Measurements from ENCODE around the gene PLVAP.
A peak's percentile ranks its signal among the peaks of the same experiment; 100 is the strongest.

The PLVAP gene

GRCh38 chr19:17319473-17320238, 57.5 kb downstream of the PLVAP start:
- DNase-seq: no peak

DNA sequence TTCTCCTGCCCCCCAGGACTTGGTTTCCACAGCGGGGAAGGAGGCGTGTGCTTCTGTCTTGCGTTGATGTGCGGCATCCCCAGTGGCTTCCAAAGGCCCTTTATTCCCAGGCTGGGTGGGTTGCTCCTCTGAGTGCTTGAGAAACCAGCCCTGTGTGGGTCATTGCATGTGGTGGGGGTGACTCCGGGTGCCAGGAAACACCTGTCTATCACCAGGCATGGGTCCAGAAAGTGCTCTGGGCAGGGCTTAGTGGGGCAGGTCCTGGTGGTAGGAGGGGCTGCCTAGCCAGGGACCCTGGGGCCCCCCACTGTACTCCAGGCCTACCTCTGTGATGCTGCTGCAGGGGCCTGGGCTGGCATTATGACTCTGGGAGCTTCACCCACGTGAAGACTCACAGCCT, 58.2 kb downstream of the PLVAP start:
- no peak for DNase-seq

DNA sequence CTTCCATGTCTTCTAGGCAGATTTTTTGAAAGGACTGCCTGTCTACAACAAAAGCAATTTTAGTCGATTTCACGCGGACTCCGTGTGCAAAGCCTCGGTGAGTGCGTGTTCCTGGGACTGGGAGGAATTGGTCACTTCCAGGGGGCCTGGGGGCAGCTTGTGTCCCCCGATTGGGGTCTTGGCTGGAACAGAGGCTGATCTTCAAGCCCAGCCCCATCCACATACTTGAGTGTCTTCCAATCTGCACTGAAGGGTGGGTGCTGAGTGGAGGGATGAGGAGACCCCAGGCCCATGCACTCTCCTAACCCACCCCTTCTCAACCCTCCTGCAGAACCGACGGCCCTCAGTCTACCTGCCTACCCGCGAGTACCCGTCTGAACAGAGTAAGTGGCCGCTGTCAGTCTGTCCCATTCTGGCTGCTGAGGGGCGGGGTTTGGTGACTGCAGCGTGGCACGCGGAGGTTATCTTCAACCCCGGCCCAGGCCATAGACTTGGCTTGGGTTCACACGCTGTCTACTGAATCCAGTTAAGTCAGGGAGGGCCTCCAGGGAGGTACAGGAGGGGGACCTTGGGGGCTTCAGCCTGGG, 63.0 kb downstream of the PLVAP start:
- no peak for DNase-seq

DNA sequence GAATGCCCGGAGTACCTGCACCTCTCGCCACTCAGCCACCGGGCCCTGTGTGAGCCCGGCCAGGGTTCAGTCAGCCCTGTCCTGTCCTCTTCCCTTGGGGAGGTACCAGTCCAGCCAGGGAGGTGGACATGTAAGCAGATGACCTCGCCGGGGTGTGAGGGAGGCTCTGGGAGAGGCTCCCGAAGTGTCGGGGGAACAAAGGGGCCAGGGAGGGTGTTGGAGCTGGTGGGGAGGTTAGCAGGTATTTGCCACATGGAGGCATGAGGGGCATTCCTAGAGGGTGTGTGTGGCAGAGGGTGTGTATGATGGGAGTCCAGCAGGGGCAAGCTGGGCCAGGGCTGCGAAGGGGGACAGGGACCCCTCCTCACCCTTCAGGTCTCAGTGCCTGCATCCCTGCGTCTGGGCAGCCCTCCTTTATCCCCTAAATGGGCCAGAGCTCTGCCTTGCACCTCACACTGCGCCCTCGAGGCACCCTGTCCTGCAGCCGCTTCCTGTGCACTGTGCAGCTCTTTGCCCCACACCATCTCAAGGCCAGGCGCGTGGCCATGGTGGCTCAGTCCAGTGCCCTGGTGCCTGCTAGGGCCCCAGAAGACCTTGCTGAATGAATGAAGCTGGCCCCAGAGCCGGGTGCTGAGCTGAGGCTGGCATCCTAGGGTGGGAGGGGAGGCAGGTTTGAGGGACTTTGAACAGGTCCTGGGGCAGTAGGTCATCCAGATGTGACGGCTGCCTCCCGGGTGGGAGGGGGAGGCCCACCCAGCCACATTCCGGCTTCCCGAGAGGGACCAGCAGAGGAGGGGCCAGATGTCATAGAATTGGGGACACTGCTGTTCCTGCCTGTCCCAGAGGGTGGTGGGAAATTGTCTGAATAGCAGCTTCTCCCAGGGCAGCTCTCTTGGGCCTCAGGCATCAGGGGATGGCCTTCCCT, 64.7 kb downstream of the PLVAP start:
- no peak for DNase-seq

- DNase-seq: no peak
Measured at GRCh38 chr19:17311455-17312188, 65.5 kb downstream of the PLVAP start.

- no peak for DNase-seq
Measured at GRCh38 chr19:17309965-17310461, 67.1 kb downstream of the PLVAP start.

- peak; percentile 96 for DNase-seq
Measured at GRCh38 chr19:17309198-17309964, 67.8 kb downstream of the PLVAP start, which contains the start of gene DDA1. Gene DDA1 (plus strand): TSS chr19:17309563. CDS start chr19:17309655, 92 bp downstream.

DNA sequence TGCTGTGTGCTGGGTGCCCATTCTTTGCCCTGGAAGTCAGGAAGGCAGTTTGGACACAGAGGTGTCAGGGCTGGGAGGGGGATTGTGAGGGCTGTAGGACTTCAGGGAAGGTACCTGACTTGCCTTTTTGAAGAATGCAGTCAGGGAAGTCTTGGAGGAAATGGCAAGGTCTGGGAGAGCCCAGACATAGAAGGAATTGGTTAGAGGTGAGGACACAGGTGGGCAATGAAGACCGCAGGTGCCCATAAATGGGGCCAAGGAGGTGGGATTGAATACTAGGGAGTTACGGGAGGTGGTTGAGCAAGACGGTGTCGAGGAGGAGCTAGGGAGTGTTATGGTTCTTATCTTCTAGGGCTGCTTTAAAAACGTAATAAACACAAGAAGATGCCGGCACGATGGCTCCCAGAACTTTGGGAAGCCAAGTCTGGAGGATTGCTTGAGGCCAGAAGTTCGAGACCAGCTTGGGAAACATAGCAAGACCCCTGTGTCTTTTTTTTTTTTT, 69.2 kb downstream of the PLVAP start:
- no peak for DNase-seq

- DNase-seq: no peak
Measured at GRCh38 chr19:17306285-17306714, 70.8 kb downstream of the PLVAP start.

DNA sequence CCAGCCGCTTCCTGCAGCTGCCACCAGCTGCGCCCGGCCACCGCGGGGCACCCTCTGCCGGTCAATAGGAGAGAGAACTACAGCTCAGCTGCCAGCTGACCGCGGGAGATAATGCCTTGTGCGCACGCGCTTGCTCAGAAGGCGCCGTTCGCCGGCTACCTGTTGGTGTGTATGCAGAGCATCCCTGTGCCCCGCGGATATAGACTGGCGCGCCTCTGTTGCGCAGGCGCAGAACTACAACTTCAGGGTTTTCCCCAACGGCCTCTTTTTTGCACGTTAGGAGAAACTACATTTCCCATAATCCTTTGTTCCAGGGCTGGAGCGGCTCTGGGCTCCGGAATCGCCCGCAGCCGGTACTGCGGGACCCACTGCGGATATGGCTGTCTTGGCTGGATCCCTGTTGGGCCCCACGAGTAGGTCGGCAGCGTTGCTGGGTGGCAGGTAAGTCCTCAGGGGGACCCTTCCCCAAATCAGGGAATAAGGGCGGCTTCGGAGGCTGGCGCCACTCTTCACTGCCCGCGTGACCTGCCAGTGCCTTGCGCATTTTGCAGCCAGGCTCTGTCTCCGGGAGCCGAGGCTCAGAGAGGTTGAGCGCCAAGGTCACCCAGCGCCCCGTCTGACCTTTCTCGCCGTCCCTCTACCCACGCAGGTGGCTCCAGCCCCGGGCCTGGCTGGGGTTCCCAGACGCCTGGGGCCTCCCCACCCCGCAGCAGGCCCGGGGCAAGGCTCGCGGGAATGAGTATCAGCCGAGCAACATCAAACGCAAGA, 71.4 kb downstream of the PLVAP start, which contains the start of gene MRPL34:
MRPL34 (plus strand) TSS at position 356 of the 768 bp plus-strand sequence; CDS start at position 377, 21 bp downstream.
- peak; percentile 94 for DNase-seq

DNA sequence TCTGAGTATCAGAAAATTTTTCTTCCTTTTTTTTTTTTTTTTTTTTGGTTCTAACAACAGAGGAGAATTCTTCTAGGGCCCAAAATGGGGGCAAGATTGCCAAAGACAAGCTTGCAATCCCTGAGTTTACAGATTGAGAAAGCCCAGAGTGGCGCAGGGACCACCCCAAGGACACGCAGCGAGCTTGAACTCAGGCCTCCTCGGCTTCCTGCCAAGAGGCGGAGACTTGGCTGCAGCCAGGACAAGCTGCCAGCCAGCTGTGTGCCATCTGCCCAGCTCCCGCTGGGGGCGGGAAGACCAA, 72.0 kb downstream of the PLVAP start:
- DNase-seq: no peak

GRCh38 chr19:17304386-17305215, 72.5 kb downstream of the PLVAP start:
- DNase-seq: no peak

DNA sequence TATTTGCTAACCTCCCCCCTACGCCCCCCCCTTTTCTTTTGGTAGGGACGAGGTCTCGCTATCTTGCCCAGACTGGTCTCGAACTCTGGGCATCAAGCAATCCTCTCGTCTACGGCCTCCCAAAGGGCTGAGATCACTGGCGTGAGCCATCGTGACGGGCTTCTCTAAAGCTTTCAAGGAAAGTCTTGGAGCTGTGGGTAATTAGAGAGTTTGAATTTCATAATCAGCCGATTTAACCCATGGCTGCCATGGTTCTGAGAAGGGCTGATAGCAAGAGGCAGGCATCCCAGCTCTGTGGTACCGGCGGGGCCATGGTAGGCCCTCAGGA, 73.2 kb downstream of the PLVAP start:
- DNase-seq: no peak

- peak; percentile 73 for DNase-seq
Measured at GRCh38 chr19:17303167-17303939, 73.8 kb downstream of the PLVAP start, which contains the start of gene ABHD8. Gene ABHD8 (minus strand): TSS chr19:17303425. CDS start chr19:17301616, 1,809 bp downstream.

DNA sequence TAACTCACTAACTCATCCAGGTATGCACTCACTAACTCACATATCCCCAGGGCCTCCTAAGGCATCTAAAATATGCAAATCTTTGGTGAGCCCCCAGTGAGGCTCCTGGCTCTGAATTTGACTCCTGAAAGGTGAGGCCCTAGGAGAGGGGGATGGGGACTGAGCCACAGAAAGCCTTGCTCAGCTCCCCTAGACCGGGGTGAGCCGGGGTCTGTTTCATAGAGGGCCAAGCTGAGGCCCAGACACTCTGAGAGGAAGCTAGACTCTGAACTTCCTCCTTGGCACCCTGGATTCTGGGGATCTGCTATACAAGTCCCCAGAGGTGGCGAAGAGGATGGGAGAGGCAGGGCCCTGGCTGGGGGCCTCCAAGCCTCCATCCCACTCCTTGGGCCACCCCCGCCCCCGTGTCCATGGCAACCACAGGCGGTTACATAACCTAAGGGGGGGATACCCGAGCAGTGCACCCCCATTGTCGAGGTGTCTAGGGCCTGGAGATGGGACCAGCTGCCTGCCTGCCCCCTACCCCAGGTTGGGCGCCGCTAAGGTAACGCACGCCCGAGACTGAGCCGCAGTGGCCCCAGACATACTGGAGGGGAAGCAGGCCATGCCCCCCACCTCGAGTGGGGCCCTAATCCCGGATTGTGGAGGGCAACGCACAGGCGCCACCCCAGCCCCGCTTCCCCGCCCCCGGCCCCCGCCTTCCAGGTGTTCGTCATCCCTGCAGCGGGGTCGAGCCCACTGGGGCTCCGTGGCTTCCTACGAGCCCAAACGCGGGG, 74.6 kb downstream of the PLVAP start:
- DNase-seq: no peak

Data from NCI-H1694 (cell line).